HepG2 (cell line): ENCODE results near the gene HSPA1B. TPM values are rescaled to one million over a fixed set of nuclear protein-coding genes. Genes with fewer than 3 reads are reported as not detected.

Experiments
- AHDC1 ChIP-seq: sonication (generic); formaldehyde crosslinking; IDR thresholded peaks from 2 replicates; pipeline ENCODE4 v1.5.1; 2020; ENCODE audit warnings: mild to moderate bottlenecking, missing genetic modification reagents, borderline replicate concordance
- ATF7-NPFF ChIP-seq: sonication (generic); formaldehyde crosslinking; IDR thresholded peaks from 2 replicates; pipeline ENCODE4 v1.8.1; 2023; ENCODE audit warnings: mild to moderate bottlenecking, low read depth, missing genetic modification reagents, moderate library complexity
- DPF2 ChIP-seq: sonication (generic); formaldehyde crosslinking; IDR thresholded peaks from 2 replicates; pipeline ENCODE4 v1.4.0; 2020; ENCODE audit warnings: mild to moderate bottlenecking, low read depth, missing genetic modification reagents, borderline replicate concordance
- DR1 ChIP-seq: sonication (generic); formaldehyde crosslinking; IDR thresholded peaks from 2 replicates; pipeline ENCODE4 v1.8.0; 2021; ENCODE audit warnings: mild to moderate bottlenecking, missing genetic modification reagents, inconsistent platforms
- GMEB2 ChIP-seq: IDR thresholded peaks from 2 replicates; pipeline ENCODE4 v1.6.1; 2016; ENCODE audit warnings: missing biosample characterization, missing genetic modification reagents, low read depth
- HES4 ChIP-seq: sonication (generic); formaldehyde crosslinking; IDR thresholded peaks from 2 replicates; pipeline ENCODE4 v1.9.0; 2021; ENCODE audit warnings: mild to moderate bottlenecking, missing genetic modification reagents, borderline replicate concordance
- MIER3 ChIP-seq: IDR thresholded peaks from 2 replicates; pipeline ENCODE4 v1.6.1; 2016; ENCODE audit warnings: missing compliant biosample characterization, borderline replicate concordance
- PHB2 ChIP-seq: fragments of 450-650 bp; IDR thresholded peaks from 2 replicates; pipeline ENCODE4 v1.6.1; 2018; ENCODE audit not compliant: partially characterized antibody
- SETDB1 ChIP-seq: sonication (generic); formaldehyde crosslinking; IDR thresholded peaks from 2 replicates; pipeline ENCODE4 v1.5.1; 2020; ENCODE audit warnings: missing genetic modification reagents, mild to moderate bottlenecking, borderline replicate concordance
- SP4 ChIP-seq: sonication (generic); formaldehyde crosslinking; IDR thresholded peaks from 2 replicates; pipeline ENCODE4 v1.8.1; 2023; ENCODE audit warnings: mild to moderate bottlenecking, missing genetic modification reagents
- SYNCRIP ChIP-seq: fragments of 200-400 bp; formaldehyde crosslinking; IDR thresholded peaks from 2 replicates; pipeline ENCODE4 v1.6.1; 2018; ENCODE audit warnings: mild to moderate bottlenecking, low read depth, low read length; ENCODE audit not compliant: insufficient read depth
- ZNF20 ChIP-seq: sonication (generic); formaldehyde crosslinking; IDR thresholded peaks from 2 replicates; pipeline ENCODE4 v1.4.0; 2020; ENCODE audit warnings: mild to moderate bottlenecking, moderate library complexity, missing genetic modification reagents
- ZNF501 ChIP-seq: sonication (generic); formaldehyde crosslinking; IDR thresholded peaks from 2 replicates; pipeline ENCODE4 v1.5.1; 2020; ENCODE audit warnings: mild to moderate bottlenecking, moderate library complexity, missing genetic modification reagents
- ZNF577 ChIP-seq: sonication (generic); formaldehyde crosslinking; IDR thresholded peaks from 2 replicates; pipeline ENCODE4 v1.4.0; 2020; ENCODE audit warnings: mild to moderate bottlenecking, low read depth, missing genetic modification reagents, borderline replicate concordance
- ZNF607 ChIP-seq: sonication (generic); formaldehyde crosslinking; IDR thresholded peaks from 2 replicates; pipeline ENCODE4 v1.5.1; 2020; ENCODE audit warnings: missing genetic modification reagents, mild to moderate bottlenecking, borderline replicate concordance
- ZNF879 ChIP-seq: sonication (generic); formaldehyde crosslinking; IDR thresholded peaks from 2 replicates; pipeline ENCODE4 v1.8.1; 2023; ENCODE audit warnings: missing genetic modification reagents
- polyA plus RNA-seq, 8 experiments: library from polyadenylated mRNA; depleted of rRNA in 3 of 8; stranded (reverse) in 7 of 8; unstranded in 1 of 8; fragments of >200 nt; fragmentation: Illumina TruSeq in 4 of 8; extraction: Trizol in 4 of 8; gene quantifications; 2 replicates each; pipeline versions ENCODE4 v1.2.1 to v1.2.3, GENCODE V29; 2011 to 2016; ENCODE audit warnings: low read depth in 4 of 8, missing spikeins in 1 of 8, mixed read lengths in 1 of 8; ENCODE audit not compliant: insufficient read depth in 1 of 8
- total RNA-seq, 5 experiments: library from RNA; depleted of rRNA; stranded (reverse); fragments of >200 nt; fragmentation: Illumina TruSeq; extraction: Trizol; gene quantifications; 2 replicates each; pipeline ENCODE4 v1.2.3, GENCODE V29; 2016; ENCODE audit warnings: low read depth in 1 of 5
- TF ChIP-seq, protein P1 (sequence below): fragments of 450-650 bp; IDR thresholded peaks from 2 replicates; pipeline ENCODE4 v1.6.1; 2017; ENCODE audit warnings: mild to moderate bottlenecking

The HSPA1B gene
- total and polyA plus RNA-seq, 2 of the 13 experiments (the other 11 are each of a cell fraction or from before 2014, with no cell fraction given): 26.0 to 186 TPM

DNA sequence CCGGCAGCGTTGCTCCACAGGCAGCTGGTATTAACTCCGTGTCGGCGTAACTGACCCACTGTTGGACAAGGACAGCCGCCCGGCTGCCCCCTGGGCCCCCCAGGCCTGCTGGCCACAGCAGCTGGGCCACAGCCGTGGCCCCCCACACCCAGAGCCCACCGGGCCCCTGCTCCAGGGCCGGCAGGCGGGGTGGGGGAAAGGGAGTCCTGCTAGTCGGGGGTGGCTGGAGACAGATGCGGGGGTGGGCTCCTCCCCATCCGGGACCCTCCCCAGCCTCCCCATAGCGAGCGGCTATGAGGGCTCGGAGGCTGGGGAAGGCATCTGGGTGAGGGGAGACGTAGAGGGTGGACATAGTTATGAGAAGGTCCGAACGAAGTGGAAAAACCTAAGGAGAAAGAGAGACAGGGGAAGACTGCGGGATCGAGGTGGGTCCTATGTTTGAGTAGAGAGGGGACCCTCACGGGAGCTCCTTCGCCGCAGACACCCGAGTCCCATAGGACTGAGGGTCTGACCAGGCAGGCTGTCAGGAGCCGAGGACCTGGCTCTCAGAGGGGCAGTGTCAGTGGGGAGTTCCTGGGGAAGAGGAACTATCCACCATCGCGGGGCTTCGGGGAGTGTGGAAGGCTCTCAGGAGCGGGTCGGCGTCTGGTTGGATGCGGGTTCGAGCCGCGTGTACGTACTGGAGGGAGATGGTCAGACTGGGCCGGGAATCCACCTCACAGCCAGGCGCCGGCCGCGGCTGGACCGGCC lies 32.5 kb upstream of the HSPA1B start (continued):
- 0 out of 2 replicates have a peak, but pooled peaks have one; percentile 43 for TF ChIP-seq SP4
- no peak for TF ChIP-seq PHB2
- TF ChIP-seq DPF2: no peak
- peak; percentile 37; the same call in 1 of the 2 replicates for TF ChIP-seq ATF7-NPFF (CRISPR knock-in tag)
- TF ChIP-seq, protein P1, sequence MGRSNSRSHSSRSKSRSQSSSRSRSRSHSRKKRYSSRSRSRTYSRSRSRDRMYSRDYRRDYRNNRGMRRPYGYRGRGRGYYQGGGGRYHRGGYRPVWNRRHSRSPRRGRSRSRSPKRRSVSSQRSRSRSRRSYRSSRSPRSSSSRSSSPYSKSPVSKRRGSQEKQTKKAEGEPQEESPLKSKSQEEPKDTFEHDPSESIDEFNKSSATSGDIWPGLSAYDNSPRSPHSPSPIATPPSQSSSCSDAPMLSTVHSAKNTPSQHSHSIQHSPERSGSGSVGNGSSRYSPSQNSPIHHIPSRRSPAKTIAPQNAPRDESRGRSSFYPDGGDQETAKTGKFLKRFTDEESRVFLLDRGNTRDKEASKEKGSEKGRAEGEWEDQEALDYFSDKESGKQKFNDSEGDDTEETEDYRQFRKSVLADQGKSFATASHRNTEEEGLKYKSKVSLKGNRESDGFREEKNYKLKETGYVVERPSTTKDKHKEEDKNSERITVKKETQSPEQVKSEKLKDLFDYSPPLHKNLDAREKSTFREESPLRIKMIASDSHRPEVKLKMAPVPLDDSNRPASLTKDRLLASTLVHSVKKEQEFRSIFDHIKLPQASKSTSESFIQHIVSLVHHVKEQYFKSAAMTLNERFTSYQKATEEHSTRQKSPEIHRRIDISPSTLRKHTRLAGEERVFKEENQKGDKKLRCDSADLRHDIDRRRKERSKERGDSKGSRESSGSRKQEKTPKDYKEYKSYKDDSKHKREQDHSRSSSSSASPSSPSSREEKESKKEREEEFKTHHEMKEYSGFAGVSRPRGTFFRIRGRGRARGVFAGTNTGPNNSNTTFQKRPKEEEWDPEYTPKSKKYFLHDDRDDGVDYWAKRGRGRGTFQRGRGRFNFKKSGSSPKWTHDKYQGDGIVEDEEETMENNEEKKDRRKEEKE: no peak
- TF ChIP-seq MIER3: 0 out of 2 replicates have a peak, but pooled peaks have one; percentile 10
- TF ChIP-seq ZNF879 (CRISPR knock-in tag): no peak
- TF ChIP-seq HES4: no peak
- TF ChIP-seq SETDB1: 0 out of 2 replicates have a peak, but pooled peaks have one; percentile 8
- no peak for TF ChIP-seq SYNCRIP
- no peak for TF ChIP-seq DR1 (CRISPR knock-in tag)
- peak; percentile 83; the same call in 1 of the 2 replicates for TF ChIP-seq ZNF577
- TF ChIP-seq ZNF607 (CRISPR knock-in tag): no peak; the same call in 1 of the 2 replicates
- TF ChIP-seq AHDC1 (CRISPR knock-in tag): no peak
- TF ChIP-seq GMEB2 (CRISPR knock-in tag): no peak
- TF ChIP-seq ZNF501 (CRISPR knock-in tag): peak; percentile 66
- no peak for TF ChIP-seq ZNF20 (CRISPR knock-in tag)
